Liver (tissue), 2 donors: Measurements from ENCODE around the gene KRTAP12-1.

Experiments
- CTCF ChIP-seq: fragments of 150-350 bp; IDR thresholded peaks from 2 replicates; pipeline ENCODE4 v1.5.1; 2017; ENCODE audit warnings: improper control_type of control experiment, low read depth, low read length; ENCODE audit not compliant: missing input control
- ZBTB33 ChIP-seq: IDR thresholded peaks from 2 replicates; pipeline ENCODE4 v1.6.1; 2016; ENCODE audit warnings: antibody characterized with exemption
- donor health status: healthy.

GRCh38 chr21:44729336-44730027 is 47.5 kb upstream of the KRTAP12-1 start:
- TF ChIP-seq CTCF: no peak
- no peak for TF ChIP-seq ZBTB33
